Osteoblast (primary cell): ENCODE results near the gene SETDB1. TPM values are rescaled to one million over a fixed set of nuclear protein-coding genes. Genes with fewer than 3 reads are reported as not detected.
"Not testable (repeated sequence)": the region's sequence is repeated elsewhere in the genome, so short reads cannot be mapped to it uniquely, and the experiment has no call there.

ENCODE experiments used
- DNase-seq: peaks from one replicate; pipeline ENCODE4 v3.0.0; 2011; ENCODE audit warnings: low spot score, mixed read lengths; ENCODE audit not compliant: insufficient read length; ENCODE audit errors: missing footprints
- H2AFZ ChIP-seq: 2 replicates; pipeline ENCODE4 v1.6.0; 2011; ENCODE audit warnings: mild to moderate bottlenecking, low read length
- H3K27ac ChIP-seq: 2 replicates; pipeline ENCODE4 v1.5.1; 2011; ENCODE audit warnings: mild to moderate bottlenecking, low read depth, low read length, moderate library complexity
- H3K27me3 ChIP-seq: 2 replicates; pipeline ENCODE4 v1.6.0; 2012; ENCODE audit warnings: mild to moderate bottlenecking, control low read depth, inconsistent platforms, low read length, moderate library complexity; ENCODE audit not compliant: insufficient read depth
- H3K36me3 ChIP-seq: 2 replicates; pipeline ENCODE4 v1.5.1; 2011; ENCODE audit warnings: mild to moderate bottlenecking, low read length, control low read depth, moderate library complexity; ENCODE audit not compliant: insufficient read depth
- H3K4me1 ChIP-seq: 2 replicates; pipeline ENCODE4 v1.5.1; 2011; ENCODE audit warnings: mild to moderate bottlenecking, low read length, control low read depth, moderate library complexity; ENCODE audit not compliant: insufficient read depth
- H3K4me2 ChIP-seq: 2 replicates; pipeline ENCODE4 v1.6.0; 2011; ENCODE audit warnings: mild to moderate bottlenecking, low read length; ENCODE audit not compliant: insufficient read depth
- H3K4me3 ChIP-seq: fragments of 200-600 bp; sonication (generic); 3 replicates; pipeline ENCODE4 v1.5.1; 2012; ENCODE audit warnings: mild to moderate bottlenecking, low read length, inconsistent platforms; ENCODE audit not compliant: insufficient read depth
- H3K79me2 ChIP-seq: 2 replicates; pipeline ENCODE4 v1.6.0; 2012; ENCODE audit warnings: mild to moderate bottlenecking, low read length, control low read depth, inconsistent platforms; ENCODE audit not compliant: insufficient read depth
- H3K9me3 ChIP-seq: 2 replicates; pipeline ENCODE4 v1.5.1; 2011; ENCODE audit warnings: low read depth, low read length, control low read depth
- H4K20me1 ChIP-seq: 2 replicates; pipeline ENCODE4 v1.6.0; 2012; ENCODE audit warnings: mild to moderate bottlenecking, low read length, control low read depth; ENCODE audit not compliant: insufficient read depth
- total RNA-seq: library from RNA; depleted of rRNA; stranded (reverse); fragments of >200 nt; gene quantifications from 2 replicates; pipeline ENCODE4 v1.2.3, GENCODE V29; 2012
- TF ChIP-seq, protein P1 (sequence below): IDR thresholded peaks from 2 replicates; pipeline ENCODE4 v1.5.1; 2011; ENCODE audit warnings: mild to moderate bottlenecking, low read depth, low read length, moderate library complexity; ENCODE audit errors: extremely low read depth

The SETDB1 gene
- total RNA-seq, 1 donor = 42.3 TPM

DNA sequence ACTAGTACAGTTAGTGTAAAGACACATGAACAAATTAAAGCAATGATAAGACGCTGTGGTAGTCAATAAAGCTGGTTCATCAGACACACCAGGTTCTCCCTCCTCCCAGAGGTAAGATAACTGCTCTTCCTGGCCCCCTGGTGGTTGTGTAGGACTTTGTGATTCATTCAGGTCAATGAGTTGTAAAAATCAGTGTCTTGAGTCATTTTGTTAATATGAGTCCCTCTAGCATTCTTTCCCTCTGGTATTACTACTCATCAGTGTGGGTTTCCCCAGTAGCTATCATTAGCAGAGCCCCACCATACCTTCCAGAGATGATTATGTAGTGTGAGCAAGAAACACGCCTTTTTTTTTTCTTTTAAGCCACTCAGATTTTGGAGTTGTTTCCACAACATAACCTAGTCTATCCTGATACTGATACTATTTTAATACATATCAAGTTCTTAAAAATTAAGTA lies 3.6 kb upstream of the SETDB1 start:
- TF ChIP-seq, protein P1, sequence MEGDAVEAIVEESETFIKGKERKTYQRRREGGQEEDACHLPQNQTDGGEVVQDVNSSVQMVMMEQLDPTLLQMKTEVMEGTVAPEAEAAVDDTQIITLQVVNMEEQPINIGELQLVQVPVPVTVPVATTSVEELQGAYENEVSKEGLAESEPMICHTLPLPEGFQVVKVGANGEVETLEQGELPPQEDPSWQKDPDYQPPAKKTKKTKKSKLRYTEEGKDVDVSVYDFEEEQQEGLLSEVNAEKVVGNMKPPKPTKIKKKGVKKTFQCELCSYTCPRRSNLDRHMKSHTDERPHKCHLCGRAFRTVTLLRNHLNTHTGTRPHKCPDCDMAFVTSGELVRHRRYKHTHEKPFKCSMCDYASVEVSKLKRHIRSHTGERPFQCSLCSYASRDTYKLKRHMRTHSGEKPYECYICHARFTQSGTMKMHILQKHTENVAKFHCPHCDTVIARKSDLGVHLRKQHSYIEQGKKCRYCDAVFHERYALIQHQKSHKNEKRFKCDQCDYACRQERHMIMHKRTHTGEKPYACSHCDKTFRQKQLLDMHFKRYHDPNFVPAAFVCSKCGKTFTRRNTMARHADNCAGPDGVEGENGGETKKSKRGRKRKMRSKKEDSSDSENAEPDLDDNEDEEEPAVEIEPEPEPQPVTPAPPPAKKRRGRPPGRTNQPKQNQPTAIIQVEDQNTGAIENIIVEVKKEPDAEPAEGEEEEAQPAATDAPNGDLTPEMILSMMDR = peak; percentile 90
- peaks cover 14% of the 10 kb centered on the region for H3K79me2 ChIP-seq
- peak; percentile 92 for DNase-seq
- no peak overlapping the region for H3K4me3 ChIP-seq
- H3K36me3 ChIP-seq = peaks cover 4% of the 10 kb centered on the region
- H3K4me1 ChIP-seq = peaks cover 12% of the 10 kb centered on the region
- peak overlapping the region; percentile 38 for H3K4me2 ChIP-seq
- no peaks in the 10 kb centered on the region for H3K9me3 ChIP-seq
- H3K27ac ChIP-seq = peak overlapping the region; percentile 8
- no peak overlapping the region for H2AFZ ChIP-seq
- H4K20me1 ChIP-seq = no peaks in the 10 kb centered on the region
- H3K27me3 ChIP-seq = no peaks in the 10 kb centered on the region

DNA sequence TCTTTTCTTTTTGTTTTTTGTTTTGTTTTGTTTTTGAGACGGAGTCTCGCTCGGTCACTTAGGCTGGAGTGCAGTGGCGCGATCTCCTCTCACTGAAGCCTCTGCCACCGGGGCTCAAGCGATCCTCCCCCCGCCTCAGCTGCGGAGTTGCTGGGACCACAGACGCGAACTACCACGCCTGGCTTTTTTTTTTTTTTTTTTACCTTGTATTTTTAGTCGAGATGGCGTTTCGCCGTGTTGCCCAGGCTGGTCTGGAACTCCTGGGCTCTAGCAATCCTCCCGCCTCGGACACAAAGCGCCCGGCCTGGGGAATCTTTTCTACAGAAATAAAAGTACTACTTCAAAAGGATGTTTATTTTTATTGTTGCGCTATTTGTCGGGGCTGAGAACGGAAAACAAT lies 1.1 kb upstream of the SETDB1 start:
- TF ChIP-seq, protein P1 = no peak
- Histone ChIP-seq H3K4me2 (no peak overlapping the region), H3K4me3 (peak overlapping the region; percentile 11), H3K4me1 (peaks cover 12% of the 10 kb centered on the region), H3K9me3 (no peaks in the 10 kb centered on the region), H2AFZ (no peak overlapping the region), H3K27ac (no peak overlapping the region), H4K20me1 (no peaks in the 10 kb centered on the region), H3K79me2 (peaks cover 20% of the 10 kb centered on the region), H3K27me3 (no peaks in the 10 kb centered on the region), H3K36me3 (peaks cover 24% of the 10 kb centered on the region)
- DNase-seq = no peak

DNA sequence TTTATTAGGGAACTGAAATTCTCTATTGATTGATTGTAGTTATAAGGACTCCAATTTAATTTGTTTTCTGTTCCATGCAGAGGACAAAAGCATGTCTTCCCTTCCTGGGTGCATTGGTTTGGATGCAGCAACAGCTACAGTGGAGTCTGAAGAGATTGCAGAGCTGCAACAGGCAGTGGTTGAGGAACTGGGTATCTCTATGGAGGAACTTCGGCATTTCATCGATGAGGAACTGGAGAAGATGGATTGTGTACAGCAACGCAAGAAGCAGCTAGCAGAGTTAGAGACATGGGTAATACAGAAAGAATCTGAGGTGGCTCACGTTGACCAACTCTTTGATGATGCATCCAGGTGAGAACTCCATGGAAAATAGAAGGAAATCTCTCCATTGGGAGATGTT lies 1.5 kb downstream of the SETDB1 start:
- no peak overlapping the region for H2AFZ ChIP-seq
- DNase-seq = no peak
- H3K27me3 ChIP-seq = no peaks in the 10 kb centered on the region
- H3K36me3 ChIP-seq = peaks cover 46% of the 10 kb centered on the region
- peaks cover 23% of the 10 kb centered on the region for H3K79me2 ChIP-seq
- H3K9me3 ChIP-seq = no peaks in the 10 kb centered on the region
- H3K4me2 ChIP-seq = peak overlapping the region; percentile 74
- peaks cover 12% of the 10 kb centered on the region for H3K4me1 ChIP-seq
- H4K20me1 ChIP-seq = no peaks in the 10 kb centered on the region
- no peak overlapping the region for H3K27ac ChIP-seq
- TF ChIP-seq, protein P1 = no peak
- no peak overlapping the region for H3K4me3 ChIP-seq

DNA sequence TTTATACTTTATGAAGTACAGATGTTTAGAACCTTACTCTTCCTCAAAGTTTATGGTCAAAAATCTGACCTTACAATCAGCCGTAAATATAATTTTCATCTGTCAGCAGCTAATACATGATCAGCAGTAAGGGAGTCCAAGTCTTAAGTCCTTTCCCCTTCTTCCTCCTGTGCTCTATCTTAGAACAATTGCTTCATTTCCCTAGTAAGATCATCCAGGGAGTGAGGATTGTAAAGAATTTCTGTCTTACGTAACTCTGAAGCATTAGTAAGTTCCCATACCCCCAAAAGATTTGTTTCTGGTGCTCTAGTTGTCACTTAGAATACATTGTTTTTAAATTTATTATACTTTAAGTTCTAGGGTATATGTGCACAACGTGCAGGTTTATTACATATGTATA lies 2.1 kb downstream of the SETDB1 start:
- Histone ChIP-seq H3K9me3 (no peaks in the 10 kb centered on the region), H3K79me2 (peaks cover 23% of the 10 kb centered on the region), H2AFZ (no peak overlapping the region), H3K27me3 (no peaks in the 10 kb centered on the region), H3K4me1 (peaks cover 8% of the 10 kb centered on the region), H3K27ac (no peak overlapping the region), H4K20me1 (no peaks in the 10 kb centered on the region), H3K36me3 (peaks cover 51% of the 10 kb centered on the region), H3K4me3 (no peak overlapping the region), H3K4me2 (no peak overlapping the region)
- TF ChIP-seq, protein P1 = no peak
- no peak for DNase-seq

DNA sequence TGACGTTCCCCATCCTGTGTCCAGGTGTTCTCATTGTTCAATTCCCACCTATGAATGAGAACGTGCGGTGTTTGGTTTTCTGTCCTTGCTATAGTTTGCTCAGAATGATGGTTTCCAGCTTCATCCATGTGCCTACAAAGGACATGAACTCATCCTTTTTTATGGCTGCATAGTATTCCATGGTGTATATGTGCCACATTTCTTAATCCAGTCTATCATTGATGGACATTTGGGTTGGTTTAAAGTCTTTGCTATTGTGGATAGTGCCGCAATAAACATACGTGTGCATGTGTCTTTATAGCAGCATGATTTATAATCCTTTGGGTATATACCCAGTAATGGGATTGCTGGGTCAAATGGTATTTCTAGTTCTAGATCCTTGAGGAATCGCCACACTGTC lies 2.6 kb downstream of the SETDB1 start:
- not testable (repeated sequence) for H3K4me3 ChIP-seq, H4K20me1 ChIP-seq, H3K4me2 ChIP-seq, H3K27ac ChIP-seq, H3K4me1 ChIP-seq, H3K27me3 ChIP-seq, H3K9me3 ChIP-seq, DNase-seq, H2AFZ ChIP-seq
- Histone ChIP-seq H3K36me3 (peaks cover 51% of the 10 kb centered on the region), H3K79me2 (peaks cover 23% of the 10 kb centered on the region)
